A549 treated with Hydrocortisone at 1 μM for 4 hours (cell line): ENCODE results near the gene ALDH8A1. TPM values are rescaled to one million over a fixed set of nuclear protein-coding genes. Genes with fewer than 3 reads are reported as not detected.

ENCODE experiments used
- total RNA-seq: library from RNA; stranded (reverse); fragments of 200-300 nt; extraction: Qiagen RNA extraction; gene quantifications from 5 replicates; pipeline ENCODE4 v1.2.3, GENCODE V29; 2022

Gene ALDH8A1
- total RNA-seq: 0.06 to 0.22 TPM (median 0.10 TPM) in 5 replicates

DNA sequence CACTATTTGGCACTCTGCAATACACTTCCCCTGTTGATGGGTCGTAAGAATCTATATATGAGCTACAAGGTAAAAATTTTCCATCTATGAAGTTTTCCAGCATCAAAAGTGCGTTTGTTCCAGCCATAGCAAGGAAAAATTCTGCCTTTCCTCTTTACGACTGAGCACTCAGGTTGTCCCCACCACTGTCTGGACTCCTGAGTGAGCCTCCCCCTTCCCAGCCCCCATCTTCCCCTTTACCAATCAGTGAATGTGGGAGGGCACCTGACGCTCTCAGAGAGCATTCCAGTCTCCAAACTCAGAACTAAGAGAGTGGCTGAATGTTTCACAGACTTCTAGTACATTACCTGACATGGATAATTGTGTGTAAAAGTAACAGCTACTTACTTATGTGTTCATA is at the start of gene ALDH8A1:
ALDH8A1 (minus strand) TSS at position 175 of the 400 bp plus-strand sequence; CDS start at position 127, 48 bp downstream.

Other genes with a start within 250 kb of the ALDH8A1 start
- gene HBS1L, start 104.7 kb upstream of the ALDH8A1 start, total RNA-seq: 25.6 to 46.6 TPM (median 31.7 TPM) in 5 replicates
- 0.59 to 1.2 TPM (median 0.95 TPM) in 5 replicates for gene MYB, start 231.2 kb upstream of the ALDH8A1 start, total RNA-seq